ENCODE measurements around the gene ANXA2.

ANXA2 gene

GRCh38 chr15:60351066-60351465, 46.7 kb downstream of the ANXA2 start:
- Histone ChIP-seq H3K79me1 (replicated peaks; ENCODE audit: low read length, poor library complexity, severe bottlenecking) (peaks cover 5% of the 10 kb centered on the region), H3K23ac (ENCODE audit: low read length in 2 of 2) (no peak overlapping the region), H3K9ac (ENCODE audit: low read length) (peak overlapping the region; percentile 24), H2BK15ac (ENCODE audit: low read depth, poor library complexity, severe bottlenecking) (no peak overlapping the region), H3K4me1 (ENCODE audit: control insufficient read depth, insufficient read depth, low read depth, low read length) (peaks cover 9% of the 10 kb centered on the region), H3K18ac (ENCODE audit: low read depth in 1 of 2, low read length in 2 of 2) (no peak overlapping the region), H3K14ac (ENCODE audit: low read length in 2 of 2) (no peak overlapping the region), H2AFZ (ENCODE audit: low read depth, low read length) (no peak overlapping the region), H2BK120ac (ENCODE audit: low read depth, low read length) (no peak overlapping the region), H4K91ac (ENCODE audit: low read length) (no peak overlapping the region), H3K27me3 (ENCODE audit: control insufficient read depth in 1 of 2, insufficient read depth in 1 of 2, low read length in 2 of 2) (no peaks in the 10 kb centered on the region), H3K4me2 (ENCODE audit: low read length, poor library complexity, severe bottlenecking) (no peak overlapping the region), H2BK5ac (ENCODE audit: low read depth, low read length, poor library complexity, severe bottlenecking) (no peak overlapping the region), H3K27ac (ENCODE audit: low read length, poor library complexity, severe bottlenecking) (peak overlapping the region; percentile 56), H3K9me3 (ENCODE audit: control insufficient read depth, low read length) (peaks cover 3% of the 10 kb centered on the region), H3K4ac (ENCODE audit: low read depth in 1 of 2, low read length in 2 of 2) (no peak overlapping the region), H2AK5ac (ENCODE audit: low read length, severe bottlenecking) (no peak overlapping the region), H3K4me3 (ENCODE audit: insufficient read depth in 1 of 2, low read depth in 1 of 2, low read length in 2 of 2) (no peak overlapping the region), H4K8ac (ENCODE audit: low read length) (no peak overlapping the region), H3K36me3 (ENCODE audit: control insufficient read depth in 1 of 2, insufficient read depth in 2 of 2, low read depth in 1 of 2, low read length in 2 of 2) (peaks cover 65 to 95% of the 10 kb centered on the region in 2 experiments), H2BK12ac (ENCODE audit: low read length in 2 of 2) (no peak overlapping the region)
- peak; percentile 26 for DNase-seq
- WGBS: 91% methylated on average over 3 of the region's 3 CpGs

DNA sequence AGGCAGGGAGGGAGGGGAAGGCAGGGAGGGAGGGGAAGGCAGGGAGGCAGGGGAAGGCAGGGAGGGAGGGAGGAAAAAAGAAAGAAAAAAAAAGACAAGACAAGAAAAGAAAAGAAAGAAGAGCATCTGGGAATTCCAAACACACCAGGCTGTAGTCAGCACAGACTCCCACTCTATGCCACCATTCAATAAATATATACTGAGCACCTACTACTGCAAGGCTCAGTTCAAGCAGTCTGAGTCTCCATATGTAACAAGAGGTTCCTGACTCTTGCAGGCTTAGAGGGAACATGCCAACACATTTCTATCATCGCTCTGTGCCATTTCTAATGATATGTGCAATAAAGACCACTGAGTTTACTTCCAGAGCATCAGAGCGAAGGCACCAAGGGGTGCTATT, 47.7 kb downstream of the ANXA2 start:
- H3K4ac ChIP-seq (ENCODE audit: low read depth in 1 of 2, low read length in 2 of 2): no peak overlapping the region
- H3K18ac ChIP-seq (ENCODE audit: low read depth in 1 of 2, low read length in 2 of 2): no peak overlapping the region
- H4K8ac ChIP-seq (ENCODE audit: low read length): no peak overlapping the region
- peaks cover 3% of the 10 kb centered on the region for H3K9me3 ChIP-seq (ENCODE audit: control insufficient read depth, low read length)
- H4K91ac ChIP-seq (ENCODE audit: low read length): no peak overlapping the region
- peaks cover 9% of the 10 kb centered on the region for H3K4me1 ChIP-seq (ENCODE audit: control insufficient read depth, insufficient read depth, low read depth, low read length)
- H3K4me2 ChIP-seq (ENCODE audit: low read length, poor library complexity, severe bottlenecking): no peak overlapping the region
- H2BK15ac ChIP-seq (ENCODE audit: low read depth, poor library complexity, severe bottlenecking): no peak overlapping the region
- no peaks in the 10 kb centered on the region for H3K27me3 ChIP-seq (ENCODE audit: control insufficient read depth in 1 of 2, insufficient read depth in 1 of 2, low read length in 2 of 2)
- H3K9ac ChIP-seq (ENCODE audit: low read length): peak overlapping the region; percentile 6
- H2AFZ ChIP-seq (ENCODE audit: low read depth, low read length): no peak overlapping the region
- no peak for DNase-seq
- WGBS: 100% methylated on average over 2 of the region's 2 CpGs
- H3K23ac ChIP-seq (ENCODE audit: low read length in 2 of 2): no peak overlapping the region
- no peak overlapping the region for H2AK5ac ChIP-seq (ENCODE audit: low read length, severe bottlenecking)
- no peak overlapping the region for H2BK120ac ChIP-seq (ENCODE audit: low read depth, low read length)
- H3K4me3 ChIP-seq (ENCODE audit: insufficient read depth in 1 of 2, low read depth in 1 of 2, low read length in 2 of 2): no peak overlapping the region
- H3K27ac ChIP-seq (ENCODE audit: low read length, poor library complexity, severe bottlenecking): peak overlapping the region; percentile 45
- peaks cover 62 to 95% of the 10 kb centered on the region in 2 experiments for H3K36me3 ChIP-seq (ENCODE audit: control insufficient read depth in 1 of 2, insufficient read depth in 2 of 2, low read depth in 1 of 2, low read length in 2 of 2)
- H3K79me1 ChIP-seq (replicated peaks; ENCODE audit: low read length, poor library complexity, severe bottlenecking): peaks cover 5% of the 10 kb centered on the region
- no peak overlapping the region for H2BK5ac ChIP-seq (ENCODE audit: low read depth, low read length, poor library complexity, severe bottlenecking)
- no peak overlapping the region for H3K14ac ChIP-seq (ENCODE audit: low read length in 2 of 2)
- no peak overlapping the region for H2BK12ac ChIP-seq (ENCODE audit: low read length in 2 of 2)

- peaks cover 3% of the 10 kb centered on the region for H3K9me3 ChIP-seq (ENCODE audit: control insufficient read depth, low read length)
- no peak overlapping the region for H3K4ac ChIP-seq (ENCODE audit: low read depth in 1 of 2, low read length in 2 of 2)
- no peak overlapping the region for H3K4me3 ChIP-seq (ENCODE audit: insufficient read depth in 1 of 2, low read depth in 1 of 2, low read length in 2 of 2)
- H3K9ac ChIP-seq (ENCODE audit: low read length): peak overlapping the region; percentile 32
- no CpG with 5 or more reads among the region's 2 CpGs for WGBS
- H3K27ac ChIP-seq (ENCODE audit: low read length, poor library complexity, severe bottlenecking): no peak overlapping the region
- no peak overlapping the region for H2AFZ ChIP-seq (ENCODE audit: low read depth, low read length)
- H2BK12ac ChIP-seq (ENCODE audit: low read length in 2 of 2): no peak overlapping the region
- H4K8ac ChIP-seq (ENCODE audit: low read length): no peak overlapping the region
- H2BK120ac ChIP-seq (ENCODE audit: low read depth, low read length): no peak overlapping the region
- H3K36me3 ChIP-seq (ENCODE audit: control insufficient read depth in 1 of 2, insufficient read depth in 2 of 2, low read depth in 1 of 2, low read length in 2 of 2): peaks cover 59 to 95% of the 10 kb centered on the region in 2 experiments
- no peak overlapping the region for H4K91ac ChIP-seq (ENCODE audit: low read length)
- H2BK15ac ChIP-seq (ENCODE audit: low read depth, poor library complexity, severe bottlenecking): no peak overlapping the region
- H3K14ac ChIP-seq (ENCODE audit: low read length in 2 of 2): no peak overlapping the region
- H3K18ac ChIP-seq (ENCODE audit: low read depth in 1 of 2, low read length in 2 of 2): no peak overlapping the region
- no peak overlapping the region for H2BK5ac ChIP-seq (ENCODE audit: low read depth, low read length, poor library complexity, severe bottlenecking)
- H3K4me1 ChIP-seq (ENCODE audit: control insufficient read depth, insufficient read depth, low read depth, low read length): peaks cover 9% of the 10 kb centered on the region
- no peak overlapping the region for H3K23ac ChIP-seq (ENCODE audit: low read length in 2 of 2)
- H2AK5ac ChIP-seq (ENCODE audit: low read length, severe bottlenecking): no peak overlapping the region
- no peak for DNase-seq
- no peaks in the 10 kb centered on the region for H3K27me3 ChIP-seq (ENCODE audit: control insufficient read depth in 1 of 2, insufficient read depth in 1 of 2, low read length in 2 of 2)
- H3K79me1 ChIP-seq (replicated peaks; ENCODE audit: low read length, poor library complexity, severe bottlenecking): peaks cover 5% of the 10 kb centered on the region
- no peak overlapping the region for H3K4me2 ChIP-seq (ENCODE audit: low read length, poor library complexity, severe bottlenecking)
Observed at GRCh38 chr15:60349589-60349988, 48.2 kb downstream of the ANXA2 start.

DNA sequence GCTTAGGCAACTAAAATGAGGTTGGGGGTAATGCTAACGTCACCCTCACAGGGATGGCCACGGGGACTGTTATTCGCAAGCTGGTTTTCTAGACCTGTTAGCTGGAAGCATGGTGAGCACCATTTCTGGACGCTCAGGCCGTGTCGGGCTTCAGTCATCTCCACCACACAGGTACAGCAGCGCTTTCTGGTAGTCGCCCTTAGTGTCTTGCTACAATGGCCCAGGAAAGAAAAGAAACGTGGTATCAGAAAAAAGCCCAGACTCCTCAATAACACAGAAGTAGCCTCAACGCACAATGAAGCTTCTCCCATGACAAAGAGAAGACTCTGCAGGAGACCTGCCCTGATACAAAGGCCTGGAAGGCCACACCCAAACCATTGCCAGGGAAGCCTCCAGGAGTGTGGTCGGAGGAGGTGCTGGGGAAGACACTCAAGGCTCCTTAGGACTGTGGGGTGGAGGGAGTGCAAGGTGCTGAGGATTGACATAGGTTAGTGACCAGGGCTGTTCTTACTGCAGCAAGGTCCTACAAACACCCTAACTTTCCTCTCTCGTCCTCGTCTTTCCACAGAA, 50.2 kb downstream of the ANXA2 start:
- H2BK5ac ChIP-seq (ENCODE audit: low read depth, low read length, poor library complexity, severe bottlenecking): no peak overlapping the region
- no peak overlapping the region for H3K14ac ChIP-seq (ENCODE audit: low read length in 2 of 2)
- WGBS: 97% methylated on average over 10 of the region's 13 CpGs
- no peak overlapping the region for H3K18ac ChIP-seq (ENCODE audit: low read depth in 1 of 2, low read length in 2 of 2)
- peak overlapping the region; percentile 10 for H3K27ac ChIP-seq (ENCODE audit: low read length, poor library complexity, severe bottlenecking)
- no peak overlapping the region for H4K8ac ChIP-seq (ENCODE audit: low read length)
- H3K9ac ChIP-seq (ENCODE audit: low read length): peak overlapping the region; percentile 43
- peaks cover 5% of the 10 kb centered on the region for H3K79me1 ChIP-seq (replicated peaks; ENCODE audit: low read length, poor library complexity, severe bottlenecking)
- no peak overlapping the region for H2BK15ac ChIP-seq (ENCODE audit: low read depth, poor library complexity, severe bottlenecking)
- H3K9me3 ChIP-seq (ENCODE audit: control insufficient read depth, low read length): no peaks in the 10 kb centered on the region
- H2AK5ac ChIP-seq (ENCODE audit: low read length, severe bottlenecking): no peak overlapping the region
- peaks cover 48 to 81% of the 10 kb centered on the region in 2 experiments for H3K36me3 ChIP-seq (ENCODE audit: control insufficient read depth in 1 of 2, insufficient read depth in 2 of 2, low read depth in 1 of 2, low read length in 2 of 2)
- H2BK12ac ChIP-seq (ENCODE audit: low read length in 2 of 2): no peak overlapping the region
- no peak for DNase-seq
- H3K27me3 ChIP-seq (ENCODE audit: control insufficient read depth in 1 of 2, insufficient read depth in 1 of 2, low read length in 2 of 2): no peaks in the 10 kb centered on the region
- no peak overlapping the region for H3K4ac ChIP-seq (ENCODE audit: low read depth in 1 of 2, low read length in 2 of 2)
- H2BK120ac ChIP-seq (ENCODE audit: low read depth, low read length): no peak overlapping the region
- H3K4me3 ChIP-seq (ENCODE audit: insufficient read depth in 1 of 2, low read depth in 1 of 2, low read length in 2 of 2): no peak overlapping the region
- no peak overlapping the region for H3K23ac ChIP-seq (ENCODE audit: low read length in 2 of 2)
- H2AFZ ChIP-seq (ENCODE audit: low read depth, low read length): no peak overlapping the region
- peaks cover 9% of the 10 kb centered on the region for H3K4me1 ChIP-seq (ENCODE audit: control insufficient read depth, insufficient read depth, low read depth, low read length)
- no peak overlapping the region for H3K4me2 ChIP-seq (ENCODE audit: low read length, poor library complexity, severe bottlenecking)
- no peak overlapping the region for H4K91ac ChIP-seq (ENCODE audit: low read length)

Measured in mesenchymal stem cell (in vitro differentiated cells and primary cell).